Prostate gland (tissue), 2 donors: ENCODE measurements around the gene FKBP5. TPM values are rescaled to one million over a fixed set of nuclear protein-coding genes. Genes with fewer than 3 reads are reported as not detected.

Experiments
- DNase-seq: peaks from one replicate; pipeline ENCODE4 v3.0.0-alpha.2; 2019; ENCODE audit warnings: low spot score
- H3K27ac ChIP-seq, 2 donors: fragments of 200-600 bp; sonication (generic); 2 replicates each; pipeline ENCODE4 v1.5.1; 2017 to 2019
- H3K27me3 ChIP-seq: fragments of 200-600 bp; sonication (generic); replicated peaks from 2 replicates; pipeline ENCODE4 v1.5.1; 2019; ENCODE audit not compliant: insufficient read depth
- H3K36me3 ChIP-seq, 2 donors: fragments of 200-600 bp; sonication (generic); 1 replicate in 1 of 2; 2 replicates in 1 of 2; pipeline versions ENCODE4 v1.5.1 to v1.8.1; 2017 to 2019
- H3K4me1 ChIP-seq: fragments of 200-600 bp; sonication (generic); replicated peaks from 2 replicates; pipeline ENCODE4 v1.5.1; 2019
- H3K4me3 ChIP-seq, 2 donors: fragments of 200-600 bp; sonication (generic); 2 replicates each; pipeline ENCODE4 v1.5.1; 2017 to 2019
- H3K9me3 ChIP-seq: fragments of 200-600 bp; sonication (generic); 2 replicates; pipeline ENCODE4 v1.5.1; 2017
- CTCF ChIP-seq, 4 experiments: fragments of 200-600 bp in 2 of 4; fragments of 450-650 bp in 2 of 4; sonication (generic) in 2 of 4; IDR thresholded peaks; 1 replicate in 3 of 4; 2 replicates in 1 of 4; pipeline ENCODE4 v1.5.1; 2016 to 2019; ENCODE audit warnings: antibody characterized with exemption in 4 of 4, mild to moderate bottlenecking in 2 of 4, moderate library complexity in 2 of 4
- POLR2A ChIP-seq: fragments of 450-650 bp; IDR thresholded peaks from one replicate; pipeline ENCODE4 v1.6.1; 2016; ENCODE audit warnings: antibody characterized with exemption, mild to moderate bottlenecking
- POLR2AphosphoS5 ChIP-seq: sonication (generic); formaldehyde crosslinking; IDR thresholded peaks from one replicate; pipeline ENCODE4 v1.6.1; 2017; ENCODE audit warnings: antibody characterized with exemption
- WGBS: methylation state at CpG from one replicate; pipeline ENCODE4 v1.1.5; 2018; 5-methylcytosine and 5-hydroxymethylcytosine counted together
- intact Hi-C: fragments of 100-400 bp; cut with DNase I; formaldehyde crosslinking; loops from one replicate; pipeline ENCODE4 v1.14.2; 2022
- total RNA-seq, 2 donors: library from RNA; depleted of rRNA; stranded (reverse); fragments of >200 nt; gene quantifications; one replicate each; pipeline ENCODE4 v1.1.0, GENCODE V29; 2016

The FKBP5 gene
- total RNA-seq, 2 donors from 2014 or later, result 201 to 248 TPM

DNA sequence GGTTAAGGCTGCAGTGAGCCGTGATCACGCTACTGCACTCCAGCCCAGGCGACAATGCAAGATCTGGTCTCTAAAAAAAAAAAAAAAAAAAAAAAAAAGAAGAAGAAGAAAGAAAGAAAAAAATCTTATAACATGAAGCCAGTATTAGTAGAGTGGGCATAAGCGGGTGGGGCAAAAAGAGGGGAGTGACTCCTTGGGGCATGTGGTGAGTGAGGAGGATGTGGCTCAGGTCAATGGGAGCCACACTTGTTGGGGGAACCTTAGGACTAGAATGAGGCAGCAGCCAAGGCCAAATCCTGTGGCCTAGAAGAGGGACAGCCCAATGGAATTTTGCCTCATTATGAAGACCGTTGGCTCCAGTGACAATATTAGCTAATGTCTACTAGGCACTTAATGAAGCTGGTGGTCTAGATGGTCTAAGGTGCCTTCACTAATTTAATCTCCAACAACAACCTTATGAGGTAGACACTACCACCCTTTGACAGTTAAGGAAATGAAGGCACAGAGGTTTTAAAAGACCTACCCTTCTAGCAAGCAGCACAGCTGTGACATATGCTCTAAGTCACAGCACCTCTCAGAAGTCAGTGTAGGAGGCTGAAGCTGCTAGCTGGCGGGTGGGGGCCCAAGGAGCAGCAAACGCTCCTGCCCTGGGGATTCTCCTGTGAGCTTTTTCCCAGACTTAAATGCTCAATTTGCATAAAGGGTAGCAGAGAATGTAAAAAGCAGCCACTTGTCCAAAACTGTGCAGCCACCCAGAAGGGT, 24.5 kb upstream of the FKBP5 start:
- 87% methylated on average over 7 of the region's 7 CpGs for WGBS
- TF ChIP-seq POLR2A (no peak), CTCF (IDR thresholded peaks at IDR 0.05) (no peak), POLR2AphosphoS5 (no peak)

DNA sequence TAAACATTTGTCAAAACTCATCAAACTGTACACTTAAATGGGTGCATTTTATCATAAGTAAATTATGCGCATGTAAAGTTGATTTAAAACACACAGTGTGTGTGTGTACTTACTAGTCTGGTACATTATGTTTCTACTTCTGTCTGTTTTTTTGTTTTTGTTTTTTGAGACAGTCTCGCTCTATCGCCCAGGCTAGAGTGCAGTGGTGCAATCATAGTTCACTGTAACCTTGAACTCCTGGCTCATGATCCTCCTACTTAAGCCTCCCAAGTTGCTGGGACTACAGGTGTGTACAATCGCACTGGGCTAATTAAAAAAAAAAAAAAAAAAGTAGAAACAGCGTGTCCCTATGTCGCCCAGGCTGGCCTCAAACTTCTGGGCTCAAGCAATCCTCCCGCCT, 23.0 kb upstream of the FKBP5 start:
- TF ChIP-seq POLR2AphosphoS5 (no peak), CTCF (IDR thresholded peaks at IDR 0.05) (no peak), POLR2A (no peak)
- Histone ChIP-seq H3K4me1 (no peaks in the 10 kb centered on the region), H3K4me3 (no peak overlapping the region), H3K9me3 (no peaks in the 10 kb centered on the region), H3K36me3 (no peaks in the 10 kb centered on the region), H3K27ac (no peak overlapping the region), H3K27me3 (no peaks in the 10 kb centered on the region)
- WGBS, result 90% methylated on average over 7 of the region's 7 CpGs
- DNase-seq, result no peak
- intact Hi-C loops, result no loop called here

More for the DNA sequence above, 24.5 kb upstream of the FKBP5 start:
- intact Hi-C loops, result no loop called here
- H3K4me3 ChIP-seq, result no peak overlapping the region
- no peak overlapping the region for H3K27ac ChIP-seq
- no peak for DNase-seq
- no peaks in the 10 kb centered on the region for H3K9me3 ChIP-seq
- H3K27me3 ChIP-seq, result no peaks in the 10 kb centered on the region
- H3K36me3 ChIP-seq, result no peaks in the 10 kb centered on the region
- H3K4me1 ChIP-seq, result no peaks in the 10 kb centered on the region

DNA sequence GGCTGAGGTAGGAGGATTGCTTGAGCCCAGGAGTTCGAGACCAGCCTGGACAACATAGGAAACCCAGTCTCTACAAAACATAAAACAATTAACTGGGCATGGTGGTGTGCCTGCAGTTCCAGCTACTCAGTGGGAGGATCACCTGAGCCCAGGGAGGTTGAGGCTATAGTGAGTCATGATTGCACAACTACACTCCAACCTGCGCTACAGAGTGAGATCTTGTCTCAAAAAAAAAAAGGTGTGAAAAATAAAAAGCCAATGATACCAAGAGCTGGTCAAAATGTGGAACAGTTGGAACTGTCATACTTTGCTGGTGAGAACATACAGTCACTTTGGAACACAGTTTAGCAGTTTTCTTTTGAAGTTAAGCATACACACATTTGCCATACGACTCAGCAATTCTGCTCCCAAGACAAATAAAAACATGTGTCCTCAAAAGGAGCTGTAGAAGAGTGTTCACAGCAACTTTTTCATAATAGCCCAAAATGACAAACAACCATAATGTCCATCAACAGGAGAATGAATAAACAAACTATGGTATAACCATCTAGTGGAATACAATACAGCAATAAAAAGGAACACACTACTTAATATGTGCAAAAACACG, 21.6 kb upstream of the FKBP5 start:
- TF ChIP-seq POLR2A, result no peak
- peak; percentile 15 for TF ChIP-seq POLR2AphosphoS5
- Histone ChIP-seq H3K9me3 (no peaks in the 10 kb centered on the region), H3K27ac (no peak overlapping the region), H3K4me3 (no peak overlapping the region), H3K27me3 (no peaks in the 10 kb centered on the region), H3K36me3 (no peaks in the 10 kb centered on the region), H3K4me1 (no peaks in the 10 kb centered on the region)
- WGBS, result 81% methylated on average over 4 of the region's 4 CpGs
- intact Hi-C loops, result no loop called here
- DNase-seq, result no peak

GRCh38 chr6:35708585-35708984, 19.9 kb upstream of the FKBP5 start:
- no peak overlapping the region for H3K4me3 ChIP-seq
- no peak for DNase-seq
- H3K27ac ChIP-seq, result no peak overlapping the region
- no peaks in the 10 kb centered on the region for H3K27me3 ChIP-seq
- no peaks in the 10 kb centered on the region for H3K36me3 ChIP-seq
- H3K9me3 ChIP-seq, result no peaks in the 10 kb centered on the region
- intact Hi-C loops, result no loop called here
- TF ChIP-seq POLR2A (no peak), POLR2AphosphoS5 (no peak), CTCF (IDR thresholded peaks at IDR 0.05) (no peak)
- no peaks in the 10 kb centered on the region for H3K4me1 ChIP-seq

GRCh38 chr6:35707714-35708407, 19.1 kb upstream of the FKBP5 start:
- no peak for DNase-seq
- Histone ChIP-seq H3K9me3 (no peaks in the 10 kb centered on the region), H3K27me3 (no peaks in the 10 kb centered on the region), H3K36me3 (no peaks in the 10 kb centered on the region), H3K4me3 (no peak overlapping the region), H3K4me1 (no peaks in the 10 kb centered on the region), H3K27ac (no peak overlapping the region)
- intact Hi-C loops, result no loop called here
- no peak for TF ChIP-seq POLR2A
- no peak for TF ChIP-seq CTCF (IDR thresholded peaks at IDR 0.05)
- TF ChIP-seq POLR2AphosphoS5, result no peak
- WGBS, result 73% methylated on average over 4 of the region's 4 CpGs
